GM13976 (cell line): ENCODE results near the gene AKAP5.
"Not testable (repeated sequence)": the region's sequence is repeated elsewhere in the genome, so short reads cannot be mapped to it uniquely, and the experiment has no call there.

Experiments used
- DNase-seq: peaks from one replicate; pipeline ENCODE4 v3.0.0; 2012; ENCODE audit warnings: low spot score
- in situ Hi-C: fragments of 300-500 bp; cut with MboI; formaldehyde crosslinking; loops from one replicate; pipeline ENCODE4 v1.12.0; 2022; ENCODE audit warnings: low sequenced_read_pairs, mixed read lengths, inconsistent platforms; ENCODE audit not compliant: unreplicated experiment
- TF ChIP-seq, protein P1 (sequence below): IDR thresholded peaks from 2 replicates; pipeline ENCODE4 v1.5.1; 2012; ENCODE audit warnings: borderline replicate concordance, mild to moderate bottlenecking; ENCODE audit not compliant: insufficient read depth; ENCODE audit errors: extremely low read depth, missing control alignments, control extremely low read depth

Gene AKAP5

DNA sequence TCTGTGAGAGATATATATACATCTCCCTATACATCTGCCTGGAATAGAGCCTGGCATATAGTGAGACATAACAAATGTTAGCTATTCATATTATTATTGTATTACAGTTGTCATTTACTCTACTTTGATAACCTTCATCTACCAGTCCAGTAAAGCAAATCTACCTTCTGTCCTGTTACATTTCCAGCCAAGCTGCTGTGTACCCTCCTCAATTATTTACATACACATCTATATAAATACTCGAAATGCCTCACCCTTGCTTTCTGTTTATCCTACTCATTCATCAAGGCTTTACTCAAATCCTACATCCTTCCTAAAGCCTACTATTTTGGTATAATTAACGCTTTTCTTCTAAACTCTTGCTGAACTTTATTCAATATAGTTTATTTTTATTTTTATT, 48.0 kb downstream of the AKAP5 start:
- TF ChIP-seq, protein P1, sequence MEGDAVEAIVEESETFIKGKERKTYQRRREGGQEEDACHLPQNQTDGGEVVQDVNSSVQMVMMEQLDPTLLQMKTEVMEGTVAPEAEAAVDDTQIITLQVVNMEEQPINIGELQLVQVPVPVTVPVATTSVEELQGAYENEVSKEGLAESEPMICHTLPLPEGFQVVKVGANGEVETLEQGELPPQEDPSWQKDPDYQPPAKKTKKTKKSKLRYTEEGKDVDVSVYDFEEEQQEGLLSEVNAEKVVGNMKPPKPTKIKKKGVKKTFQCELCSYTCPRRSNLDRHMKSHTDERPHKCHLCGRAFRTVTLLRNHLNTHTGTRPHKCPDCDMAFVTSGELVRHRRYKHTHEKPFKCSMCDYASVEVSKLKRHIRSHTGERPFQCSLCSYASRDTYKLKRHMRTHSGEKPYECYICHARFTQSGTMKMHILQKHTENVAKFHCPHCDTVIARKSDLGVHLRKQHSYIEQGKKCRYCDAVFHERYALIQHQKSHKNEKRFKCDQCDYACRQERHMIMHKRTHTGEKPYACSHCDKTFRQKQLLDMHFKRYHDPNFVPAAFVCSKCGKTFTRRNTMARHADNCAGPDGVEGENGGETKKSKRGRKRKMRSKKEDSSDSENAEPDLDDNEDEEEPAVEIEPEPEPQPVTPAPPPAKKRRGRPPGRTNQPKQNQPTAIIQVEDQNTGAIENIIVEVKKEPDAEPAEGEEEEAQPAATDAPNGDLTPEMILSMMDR, result no peak
- in situ Hi-C loops, result no loop called here
- DNase-seq, result no peak

DNA sequence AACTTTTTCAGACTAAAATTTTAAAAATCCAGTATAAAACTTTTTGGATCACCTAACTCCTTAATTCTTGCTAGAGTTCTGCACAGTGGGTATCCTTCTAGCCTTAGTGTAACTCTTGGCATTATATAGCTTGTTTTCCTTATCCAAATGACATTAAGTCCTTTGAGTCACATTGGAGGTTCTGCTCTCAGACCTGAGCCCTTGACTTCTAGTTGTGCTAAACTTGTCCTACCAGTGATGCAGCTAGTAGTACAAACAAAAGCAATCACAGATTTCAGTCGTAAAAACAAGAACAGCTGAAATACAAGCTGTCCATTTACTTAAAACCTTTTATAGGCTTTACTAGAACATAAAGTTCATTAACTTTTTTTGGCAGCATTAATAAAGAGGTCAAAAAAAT, 49.8 kb downstream of the AKAP5 start:
- in situ Hi-C loops, result no loop called here
- DNase-seq, result no peak
- TF ChIP-seq, protein P1, result no peak

DNA sequence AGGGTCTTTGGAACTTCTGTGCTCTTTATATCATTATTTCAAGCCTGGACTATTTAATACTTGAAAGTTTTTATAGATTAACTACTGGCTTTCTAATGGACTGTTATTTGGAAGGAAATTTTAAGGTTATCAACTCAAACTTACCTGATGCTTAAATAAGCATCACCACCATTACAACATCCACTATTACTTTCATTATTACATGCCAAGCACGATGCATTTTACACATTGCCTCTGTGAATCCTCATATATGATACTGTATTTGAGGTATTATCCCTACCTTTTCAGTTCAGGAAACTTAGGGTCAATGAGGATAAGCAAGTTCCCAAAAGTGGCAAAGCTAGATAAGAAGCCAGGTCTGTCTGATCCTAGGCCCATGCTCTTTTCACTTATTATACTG, 51.7 kb downstream of the AKAP5 start:
- no peak for DNase-seq
- TF ChIP-seq, protein P1, result no peak
- in situ Hi-C loops, result no loop called here

DNA sequence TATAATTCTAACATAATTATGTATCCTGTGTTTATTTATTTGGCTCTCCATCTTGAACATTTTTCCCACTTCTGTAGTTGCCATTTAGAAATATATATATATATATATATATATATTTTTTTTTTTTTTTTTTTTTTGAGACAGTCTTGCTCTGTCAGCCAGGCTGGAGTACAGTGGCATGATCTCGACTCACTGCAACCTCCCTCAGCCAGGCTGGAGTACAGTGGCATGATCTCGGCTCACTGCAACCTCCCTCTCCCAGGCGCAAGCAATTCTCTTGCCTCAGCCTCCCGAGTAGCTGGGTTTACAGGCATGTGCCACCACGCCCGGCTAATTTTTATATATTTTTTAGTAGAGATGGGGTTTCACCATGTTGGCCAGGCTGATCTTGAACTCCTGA, 52.4 kb downstream of the AKAP5 start:
- DNase-seq, in situ Hi-C loops: not testable (repeated sequence)

DNA sequence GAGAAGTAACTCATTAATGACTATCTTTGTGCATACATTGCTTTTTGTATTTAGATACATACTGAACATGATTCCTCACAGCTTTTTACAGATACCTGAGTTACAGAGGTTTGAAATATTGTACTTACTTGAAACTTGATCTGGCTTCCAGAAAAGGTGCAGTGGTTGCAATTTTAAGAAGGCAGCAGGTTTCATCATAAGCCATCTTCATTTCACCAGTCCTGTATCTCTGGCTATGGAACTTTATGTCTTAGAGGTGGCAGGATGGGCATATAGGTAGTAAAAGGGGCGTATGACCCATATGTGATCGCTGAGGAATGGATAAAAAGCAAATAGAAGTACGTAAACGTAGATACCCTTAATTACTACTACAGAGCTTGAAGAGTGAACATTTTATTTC, 52.9 kb downstream of the AKAP5 start:
- DNase-seq, result no peak
- in situ Hi-C loops, result no loop called here
- TF ChIP-seq, protein P1, result no peak

DNA sequence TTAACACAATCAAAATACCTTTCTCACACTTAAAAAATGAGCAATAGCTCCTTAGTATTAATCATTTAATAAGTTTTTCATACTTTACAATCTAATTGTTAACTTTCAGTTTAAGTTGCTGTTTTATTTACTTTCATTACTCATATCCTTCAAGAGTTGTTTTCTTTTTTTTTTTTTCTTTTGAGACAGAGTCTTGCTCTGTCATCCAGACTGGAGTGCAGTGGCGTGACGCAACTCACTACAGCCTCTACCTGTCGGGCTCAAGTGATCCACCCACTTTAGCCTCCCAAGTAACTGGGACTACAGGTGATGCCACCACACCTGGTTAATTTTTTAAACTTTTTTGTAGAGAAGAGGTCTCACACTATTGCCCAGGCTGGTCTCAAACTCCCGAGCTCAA, 55.4 kb downstream of the AKAP5 start:
- no peak for DNase-seq
- in situ Hi-C loops, result no loop called here
- TF ChIP-seq, protein P1, result no peak

DNA sequence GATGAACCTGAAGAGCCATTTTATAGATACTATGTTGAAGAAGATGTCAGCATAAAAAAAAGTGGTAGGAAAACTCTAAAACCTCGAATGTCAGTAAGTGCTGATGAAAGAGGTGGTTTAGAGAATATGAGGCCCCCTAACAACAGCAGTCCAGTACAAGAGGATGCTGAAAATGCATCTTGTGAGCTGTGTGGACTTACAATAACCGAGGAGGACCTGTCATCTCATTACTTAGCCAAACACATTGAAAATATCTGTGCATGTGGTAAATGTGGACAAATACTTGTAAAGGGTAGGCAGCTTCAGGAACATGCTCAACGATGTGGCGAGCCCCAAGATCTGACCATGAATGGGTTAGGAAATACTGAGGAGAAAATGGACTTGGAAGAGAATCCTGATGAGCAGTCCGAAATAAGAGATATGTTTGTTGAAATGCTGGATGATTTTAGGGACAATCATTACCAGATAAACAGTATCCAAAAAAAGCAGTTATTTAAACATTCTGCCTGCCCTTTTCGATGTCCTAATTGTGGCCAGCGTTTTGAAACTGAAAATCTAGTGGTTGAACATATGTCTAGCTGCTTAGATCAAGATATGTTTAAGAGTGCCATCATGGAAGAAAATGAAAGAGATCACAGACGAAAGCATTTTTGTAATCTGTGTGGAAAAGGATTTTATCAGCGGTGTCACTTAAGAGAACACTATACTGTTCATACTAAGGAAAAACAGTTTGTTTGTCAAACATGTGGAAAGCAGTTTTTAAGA, 57.5 kb downstream of the AKAP5 start:
- no peak for DNase-seq
- TF ChIP-seq, protein P1, result no peak
- in situ Hi-C loops, result no loop called here
